ENCODE results near the gene ETV1. TPM values are rescaled to one million over a fixed set of nuclear protein-coding genes. Genes with fewer than 3 reads are reported as not detected.

The ETV1 gene
- total RNA-seq, 2 experiments from 2014 or later: not detected

DNA sequence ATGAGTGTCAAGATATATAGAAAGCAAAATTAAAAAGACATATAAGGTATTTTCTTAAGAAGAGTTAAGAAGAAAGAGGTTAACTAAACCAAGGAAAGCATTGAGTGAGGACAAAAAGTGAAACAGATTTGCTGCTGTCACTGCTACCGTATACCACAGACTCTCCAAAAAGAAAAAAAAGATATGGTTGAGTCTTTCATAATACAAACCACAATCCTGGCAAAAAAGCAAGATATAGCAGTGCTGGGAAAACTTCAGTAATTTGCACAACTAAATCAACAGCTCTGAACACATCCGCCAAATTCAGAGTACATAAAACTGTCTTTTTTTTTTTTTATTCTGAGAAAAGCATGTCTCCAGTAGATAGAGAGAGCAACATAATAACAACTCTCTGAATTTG, 114.7 kb downstream of the ETV1 start:
- Mint-ChIP-seq H3K27ac (no peak overlapping the region), H3K36me3 (ENCODE audit: low read depth) (no peaks in the 10 kb centered on the region), H3K4me1 (ENCODE audit: low read depth) (no peaks in the 10 kb centered on the region), H3K4me3 (no peak overlapping the region), H3K27me3 (no peaks in the 10 kb centered on the region), H3K9me3 (peaks cover 6% of the 10 kb centered on the region)
- no peak for TF ChIP-seq CTCF (IDR thresholded peaks at IDR 0.05)
- Histone ChIP-seq H3K36me3 (ENCODE audit: insufficient read depth, low read length) (no peaks in the 10 kb centered on the region), H3K27me3 (ENCODE audit: control insufficient read depth in 1 of 2, insufficient read depth in 2 of 2, low read length in 2 of 2) (no peaks in the 10 kb centered on the region), H3K4me3 (ENCODE audit: low read length) (no peak overlapping the region), H3K9me3 (ENCODE audit: control insufficient read depth in 1 of 2, insufficient read depth in 1 of 2, low read length in 2 of 2) (no peaks in the 10 kb centered on the region), H3K4me1 (ENCODE audit: insufficient read depth, low read length) (peaks cover 2% of the 10 kb centered on the region), H3K27ac (ENCODE audit: low read depth in 1 of 2, low read length in 2 of 2) (no peak overlapping the region)
- ChIA-PET CTCF (no interaction called here), POLR2A (no interaction called here)
- intact Hi-C loops (cut with DNase I, micrococcal nuclease): no loop called here
- DNase-seq (peak in 1 of 14 experiments; percentile 45), ATAC-seq (ENCODE audit: poor library complexity) (no peak)

GRCh38 chr7:13872709-13873108, 116.8 kb downstream of the ETV1 start:
- Histone ChIP-seq H3K4me1 (ENCODE audit: insufficient read depth, low read length) (peaks cover 2% of the 10 kb centered on the region), H3K4me3 (ENCODE audit: low read length) (no peak overlapping the region), H3K36me3 (ENCODE audit: insufficient read depth, low read length) (no peaks in the 10 kb centered on the region), H3K9me3 (ENCODE audit: control insufficient read depth in 1 of 2, insufficient read depth in 1 of 2, low read length in 2 of 2) (no peaks in the 10 kb centered on the region), H3K27me3 (ENCODE audit: control insufficient read depth in 1 of 2, insufficient read depth in 2 of 2, low read length in 2 of 2) (no peaks in the 10 kb centered on the region), H3K27ac (ENCODE audit: low read depth in 1 of 2, low read length in 2 of 2) (no peak overlapping the region)
- H3K9me3 Mint-ChIP-seq: peaks cover 7% of the 10 kb centered on the region
- H3K36me3 Mint-ChIP-seq (ENCODE audit: low read depth): no peaks in the 10 kb centered on the region
- H3K4me3 Mint-ChIP-seq: no peak overlapping the region
- ATAC-seq (ENCODE audit: poor library complexity) (no peak), DNase-seq (no peak)
- H3K27ac Mint-ChIP-seq: no peak overlapping the region
- H3K4me1 Mint-ChIP-seq (ENCODE audit: low read depth): no peaks in the 10 kb centered on the region
- TF ChIP-seq CTCF (IDR thresholded peaks at IDR 0.05): no peak
- POLR2A ChIA-PET: no interaction called here
- intact Hi-C loops (cut with DNase I, micrococcal nuclease): no loop called here
- H3K27me3 Mint-ChIP-seq: no peaks in the 10 kb centered on the region
- CTCF ChIA-PET: no interaction called here

DNA sequence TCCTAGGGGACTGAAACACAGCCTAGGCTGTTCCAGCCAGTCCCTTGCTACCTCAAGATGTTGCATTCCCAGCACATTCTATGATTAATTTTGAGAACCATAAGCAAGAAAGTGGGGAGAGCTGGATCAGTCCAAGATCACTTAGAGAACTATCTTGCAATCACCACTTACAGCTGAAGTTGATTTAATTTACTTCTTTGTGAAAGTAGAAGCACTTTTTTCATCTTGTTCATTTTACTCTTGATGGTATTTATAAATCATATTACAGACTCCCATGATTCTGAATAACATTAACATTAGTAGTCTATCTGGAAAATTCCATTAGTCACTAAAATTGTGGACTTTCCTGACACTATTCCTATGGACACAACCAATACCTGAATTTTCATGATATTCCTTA, 118.5 kb downstream of the ETV1 start:
- no peak overlapping the region for H3K4me3 ChIP-seq (ENCODE audit: low read length)
- H3K9me3 ChIP-seq (ENCODE audit: control insufficient read depth in 1 of 2, insufficient read depth in 1 of 2, low read length in 2 of 2): no peaks in the 10 kb centered on the region
- Mint-ChIP-seq H3K27me3 (no peaks in the 10 kb centered on the region), H3K27ac (no peak overlapping the region), H3K4me1 (ENCODE audit: low read depth) (no peaks in the 10 kb centered on the region), H3K4me3 (no peak overlapping the region), H3K9me3 (peaks cover 2% of the 10 kb centered on the region), H3K36me3 (ENCODE audit: low read depth) (no peaks in the 10 kb centered on the region)
- no peak for TF ChIP-seq CTCF (IDR thresholded peaks at IDR 0.05)
- ChIA-PET CTCF (no interaction called here), POLR2A (no interaction called here)
- no peak overlapping the region for H3K27ac ChIP-seq (ENCODE audit: low read depth in 1 of 2, low read length in 2 of 2)
- no peaks in the 10 kb centered on the region for H3K36me3 ChIP-seq (ENCODE audit: insufficient read depth, low read length)
- H3K27me3 ChIP-seq (ENCODE audit: control insufficient read depth in 1 of 2, insufficient read depth in 2 of 2, low read length in 2 of 2): no peaks in the 10 kb centered on the region
- DNase-seq (no peak), ATAC-seq (ENCODE audit: poor library complexity) (no peak)
- peaks cover 2% of the 10 kb centered on the region for H3K4me1 ChIP-seq (ENCODE audit: insufficient read depth, low read length)
- intact Hi-C loops (cut with DNase I, micrococcal nuclease): no loop called here
